Measurements from ENCODE around the gene SLC35G3. TPM values are rescaled to one million over a fixed set of nuclear protein-coding genes. Genes with fewer than 3 reads are reported as not detected.
"Not testable (repeated sequence)": the region's sequence is repeated elsewhere in the genome, so short reads cannot be mapped to it uniquely, and the experiment has no call there.

The SLC35G3 gene
- total and polyA plus RNA-seq, 4 donors: not detected

- H3K27ac ChIP-seq (ENCODE audit: low read depth in 1 of 2, low read length in 2 of 2): no peak overlapping the region
- H3K4me1 ChIP-seq (ENCODE audit: control insufficient read depth in 4 of 4, insufficient read depth in 4 of 4, low read length in 3 of 4): no peaks in the 10 kb centered on the region
- no peak overlapping the region for H3K4me3 ChIP-seq (ENCODE audit: low read depth in 1 of 3, low read length in 3 of 3)
- DNase-seq (ENCODE audit: low spot score): no peak
- 92% methylated on average over 13 of the region's 13 CpGs for WGBS
- H3K9me3 ChIP-seq (ENCODE audit: control insufficient read depth in 4 of 4, low read length in 3 of 4): no peaks in the 10 kb centered on the region
- H3K27me3 ChIP-seq (ENCODE audit: control insufficient read depth in 4 of 4, insufficient read depth in 4 of 4, low read length in 3 of 4): peaks cover 0 to 3% (median 0%) of the 10 kb centered on the region in 4 donors
- TF ChIP-seq JUND (IDR thresholded peaks at IDR 0.05) (no peak), ZBTB33 (IDR thresholded peaks at IDR 0.05) (no peak), SP1 (IDR thresholded peaks at IDR 0.05) (no peak), FOXA1 (IDR thresholded peaks at IDR 0.05) (no peak), HNF4G (IDR thresholded peaks at IDR 0.05) (no peak), NR2F2 (IDR thresholded peaks at IDR 0.05) (no peak), HNF4A (conservative IDR thresholded peaks at IDR 0.05) (no peak), REST (IDR thresholded peaks at IDR 0.05) (no peak), ATF3 (IDR thresholded peaks at IDR 0.05) (no peak), MAX (IDR thresholded peaks at IDR 0.05) (no peak), RXRA (IDR thresholded peaks at IDR 0.05) (no peak), EGR1 (IDR thresholded peaks at IDR 0.05; ENCODE audit: low read depth in 2 of 2) (no peak)
- no peak overlapping the region for H3K9ac ChIP-seq (ENCODE audit: low read depth in 1 of 2, low read length in 2 of 2)
- no peaks in the 10 kb centered on the region for H3K36me3 ChIP-seq (ENCODE audit: control insufficient read depth in 4 of 4, insufficient read depth in 3 of 4, low read depth in 1 of 4, low read length in 3 of 4)
Observed at GRCh38 chr17:35154196-35155165, 39.7 kb downstream of the SLC35G3 start.

- Histone ChIP-seq H3K9ac (ENCODE audit: low read depth in 1 of 2, low read length in 2 of 2) (no peak overlapping the region), H3K27ac (ENCODE audit: low read depth in 1 of 2, low read length in 2 of 2) (no peak overlapping the region), H3K4me1 (ENCODE audit: control insufficient read depth in 4 of 4, insufficient read depth in 4 of 4, low read length in 3 of 4) (no peaks in the 10 kb centered on the region), H3K9me3 (ENCODE audit: control insufficient read depth in 4 of 4, low read length in 3 of 4) (no peaks in the 10 kb centered on the region), H3K27me3 (ENCODE audit: control insufficient read depth in 4 of 4, insufficient read depth in 4 of 4, low read length in 3 of 4) (peaks cover 0 to 3% (median 0%) of the 10 kb centered on the region in 4 donors), H3K4me3 (ENCODE audit: low read depth in 1 of 3, low read length in 3 of 3) (no peak overlapping the region), H3K36me3 (ENCODE audit: control insufficient read depth in 4 of 4, insufficient read depth in 3 of 4, low read depth in 1 of 4, low read length in 3 of 4) (no peaks in the 10 kb centered on the region)
- 59% methylated on average over 13 of the region's 13 CpGs for WGBS
- no peak for TF ChIP-seq SP1 (IDR thresholded peaks at IDR 0.05)
- no peak for TF ChIP-seq EGR1 (IDR thresholded peaks at IDR 0.05; ENCODE audit: low read depth in 2 of 2)
- TF ChIP-seq JUND (IDR thresholded peaks at IDR 0.05): no peak
- TF ChIP-seq TAF1 (conservative IDR thresholded peaks at IDR 0.05): no peak
- no peak for TF ChIP-seq HNF4G (IDR thresholded peaks at IDR 0.05)
- no peak for TF ChIP-seq YY1 (IDR thresholded peaks at IDR 0.05)
- TF ChIP-seq CTCF (IDR thresholded peaks at IDR 0.05; ENCODE audit: low read depth, low read length, missing input control): no peak
- TF ChIP-seq NR2F2 (IDR thresholded peaks at IDR 0.05): no peak
- TF ChIP-seq ATF3 (IDR thresholded peaks at IDR 0.05): no peak
- TF ChIP-seq ZBTB33 (IDR thresholded peaks at IDR 0.05): no peak
- DNase-seq (ENCODE audit: low spot score): no peak
Observed at GRCh38 chr17:35152421-35153140, 41.6 kb downstream of the SLC35G3 start.

- not testable (repeated sequence) for H3K9ac ChIP-seq (ENCODE audit: low read depth in 1 of 2, low read length in 2 of 2); H3K27me3 ChIP-seq (ENCODE audit: control insufficient read depth in 4 of 4, insufficient read depth in 4 of 4, low read length in 3 of 4); H3K36me3 ChIP-seq (ENCODE audit: control insufficient read depth in 4 of 4, insufficient read depth in 3 of 4, low read depth in 1 of 4, low read length in 3 of 4); H3K4me1 ChIP-seq (ENCODE audit: control insufficient read depth in 4 of 4, insufficient read depth in 4 of 4, low read length in 3 of 4); DNase-seq (ENCODE audit: low spot score); H3K4me3 ChIP-seq (ENCODE audit: low read depth in 1 of 3, low read length in 3 of 3); H3K27ac ChIP-seq (ENCODE audit: low read depth in 1 of 2, low read length in 2 of 2); H3K9me3 ChIP-seq (ENCODE audit: control insufficient read depth in 4 of 4, low read length in 3 of 4)
- 88% methylated on average over 29 of the region's 29 CpGs for WGBS
Observed at GRCh38 chr17:35151080-35151479, 43.1 kb downstream of the SLC35G3 start.
